Keratinocyte (primary cell): ENCODE results near the gene GPR37. TPM values are rescaled to one million over a fixed set of nuclear protein-coding genes. Genes with fewer than 3 reads are reported as not detected.
A peak's percentile ranks its signal among the peaks of the same experiment; 100 is the strongest.

Experiments
- DNase-seq: peaks from one replicate; pipeline ENCODE4 v3.0.0-alpha.2; 2011; ENCODE audit warnings: low read depth, missing footprints, low spot score
- FAIRE-seq: peaks from 2 replicates; lab custom pipeline; 2011; peaks lifted over from hg19 to GRCh38; lab: Jason Lieb, UNC
- H2AFZ ChIP-seq: 2 replicates; pipeline ENCODE4 v1.6.0; 2012; ENCODE audit warnings: low read length, control low read depth, inconsistent platforms; ENCODE audit not compliant: control insufficient read depth
- H3K27ac ChIP-seq: 2 replicates; pipeline ENCODE4 v1.5.1; 2011; ENCODE audit warnings: low read length; ENCODE audit not compliant: control insufficient read depth, insufficient read depth
- H3K27me3 ChIP-seq: 3 replicates; pipeline ENCODE4 v1.6.0; 2011; ENCODE audit warnings: low read length; ENCODE audit not compliant: control insufficient read depth, insufficient read depth; ENCODE audit errors: extremely low read depth
- H3K36me3 ChIP-seq, 2 experiments: 2 replicates in 1 of 2; 3 replicates in 1 of 2; pipeline ENCODE4 v1.5.1; 2011; ENCODE audit warnings: low read length in 2 of 2, mild to moderate bottlenecking in 1 of 2; ENCODE audit not compliant: control insufficient read depth in 2 of 2, insufficient read depth in 2 of 2; ENCODE audit errors: extremely low read depth in 1 of 2
- H3K4me1 ChIP-seq: 3 replicates; pipeline ENCODE4 v1.5.1; 2011; ENCODE audit warnings: low read length; ENCODE audit not compliant: control insufficient read depth, insufficient read depth; ENCODE audit errors: extremely low read depth
- H3K4me2 ChIP-seq: 3 replicates; pipeline ENCODE4 v1.6.0; 2011; ENCODE audit warnings: low read depth, low read length; ENCODE audit not compliant: control insufficient read depth, insufficient read depth; ENCODE audit errors: extremely low read depth
- H3K4me3 ChIP-seq, 3 experiments: fragments of 200-600 bp in 1 of 3; sonication (generic) in 1 of 3; 2 replicates in 2 of 3; 3 replicates in 1 of 3; pipeline ENCODE4 v1.5.1; 2011 to 2016; ENCODE audit warnings: low read length in 3 of 3, mild to moderate bottlenecking in 3 of 3, control low read depth in 2 of 3, inconsistent platforms in 1 of 3, low read depth in 1 of 3, mixed read lengths in 1 of 3, mixed run types in 1 of 3, moderate library complexity in 1 of 3; ENCODE audit not compliant: control insufficient read depth in 2 of 3, insufficient read depth in 2 of 3; ENCODE audit errors: extremely low read depth in 1 of 3
- H3K79me2 ChIP-seq: 2 replicates; pipeline ENCODE4 v1.6.0; 2012; ENCODE audit warnings: low read length; ENCODE audit not compliant: control insufficient read depth, insufficient read depth
- H3K9ac ChIP-seq: 3 replicates; pipeline ENCODE4 v1.6.0; 2011; ENCODE audit warnings: low read length; ENCODE audit not compliant: control insufficient read depth, insufficient read depth; ENCODE audit errors: extremely low read depth
- H3K9me1 ChIP-seq: 3 replicates; pipeline ENCODE4 v1.6.0; 2011; ENCODE audit warnings: low read length; ENCODE audit not compliant: control insufficient read depth, insufficient read depth; ENCODE audit errors: extremely low read depth
- H3K9me3 ChIP-seq: 2 replicates; pipeline ENCODE4 v1.5.1; 2012; ENCODE audit warnings: low read depth, low read length; ENCODE audit not compliant: control insufficient read depth
- H4K20me1 ChIP-seq: 3 replicates; pipeline ENCODE4 v1.6.0; 2011; ENCODE audit warnings: low read length; ENCODE audit not compliant: control insufficient read depth, insufficient read depth; ENCODE audit errors: extremely low read depth
- EZH2 ChIP-seq: IDR thresholded peaks from one replicate; pipeline ENCODE4 v1.6.1; 2012; ENCODE audit warnings: inconsistent platforms, mild to moderate bottlenecking, low read length, moderate library complexity
- dilution Hi-C: fragments of 300-500 bp; cut with MboI; formaldehyde crosslinking; loops from one replicate; pipeline ENCODE4 v1.7.0; 2020; ENCODE audit warnings: low sequenced_read_pairs; ENCODE audit not compliant: extremely low pct_ligation_motif_present
- polyA minus RNA-seq, 3 experiments: library from RNA; depleted of rRNA, polyadenylated mRNA; stranded (reverse); fragments of >200 nt; gene quantifications; 1 replicate in 1 of 3; 2 replicates in 1 of 3; 3 replicates in 1 of 3; pipeline ENCODE4 v1.2.3, GENCODE V29; 2011
- polyA plus RNA-seq, 5 experiments: library from polyadenylated mRNA; depleted of rRNA in 3 of 5; stranded (reverse) in 3 of 5; stranded (forward) in 1 of 5; unstranded in 1 of 5; fragments of >200 nt; gene quantifications; 1 replicate in 1 of 5; 2 replicates in 3 of 5; 3 replicates in 1 of 5; pipeline versions ENCODE4 v1.2.1 to v1.2.3, GENCODE V29; 2011 to 2012; ENCODE audit warnings: missing spikeins in 2 of 5, low read depth in 1 of 5, low replicate concordance in 1 of 5
- TF ChIP-seq, protein P1 (sequence below), 3 experiments: IDR thresholded peaks in 1 of 3; conservative IDR thresholded peaks in 1 of 3; optimal IDR thresholded peaks in 1 of 3; 2 replicates in 2 of 3; 3 replicates in 1 of 3; pipeline versions ENCODE3 to v1.5.1; 2011; ENCODE audit warnings: low read length in 3 of 3, mild to moderate bottlenecking in 3 of 3, moderate library complexity in 2 of 3, control low read depth in 1 of 3, inconsistent platforms in 1 of 3; ENCODE audit not compliant: insufficient read depth in 2 of 3; ENCODE audit errors: extremely low read depth in 1 of 3

GPR37 gene, protein sequence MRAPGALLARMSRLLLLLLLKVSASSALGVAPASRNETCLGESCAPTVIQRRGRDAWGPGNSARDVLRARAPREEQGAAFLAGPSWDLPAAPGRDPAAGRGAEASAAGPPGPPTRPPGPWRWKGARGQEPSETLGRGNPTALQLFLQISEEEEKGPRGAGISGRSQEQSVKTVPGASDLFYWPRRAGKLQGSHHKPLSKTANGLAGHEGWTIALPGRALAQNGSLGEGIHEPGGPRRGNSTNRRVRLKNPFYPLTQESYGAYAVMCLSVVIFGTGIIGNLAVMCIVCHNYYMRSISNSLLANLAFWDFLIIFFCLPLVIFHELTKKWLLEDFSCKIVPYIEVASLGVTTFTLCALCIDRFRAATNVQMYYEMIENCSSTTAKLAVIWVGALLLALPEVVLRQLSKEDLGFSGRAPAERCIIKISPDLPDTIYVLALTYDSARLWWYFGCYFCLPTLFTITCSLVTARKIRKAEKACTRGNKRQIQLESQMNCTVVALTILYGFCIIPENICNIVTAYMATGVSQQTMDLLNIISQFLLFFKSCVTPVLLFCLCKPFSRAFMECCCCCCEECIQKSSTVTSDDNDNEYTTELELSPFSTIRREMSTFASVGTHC
- polyA plus RNA-seq (0.28 to 0.91 TPM (median 0.58 TPM) in 3 replicates), polyA minus RNA-seq (0.93 to 1.9 TPM (median 1.7 TPM) in 3 replicates)
- 0.96 TPM for polyA plus RNA-seq (2011; ENCODE audit: low read depth)
- 0.30 and 0.35 TPM in 2 replicates for polyA plus RNA-seq (2011; cell fraction: cytosol; rRNA removed)
- 2.2 and 2.7 TPM in 2 replicates for polyA plus RNA-seq (2011; cell fraction: nucleus; rRNA removed)
- 1.3 and 1.7 TPM in 2 replicates for polyA plus RNA-seq (2012; ENCODE audit: low replicate concordance)
- 0.96 TPM for polyA minus RNA-seq (2011; cell fraction: cytosol; rRNA and poly(A)+ RNA removed)
- 3.9 and 4.9 TPM in 2 replicates for polyA minus RNA-seq (2011; cell fraction: nucleus; rRNA and poly(A)+ RNA removed)

DNA sequence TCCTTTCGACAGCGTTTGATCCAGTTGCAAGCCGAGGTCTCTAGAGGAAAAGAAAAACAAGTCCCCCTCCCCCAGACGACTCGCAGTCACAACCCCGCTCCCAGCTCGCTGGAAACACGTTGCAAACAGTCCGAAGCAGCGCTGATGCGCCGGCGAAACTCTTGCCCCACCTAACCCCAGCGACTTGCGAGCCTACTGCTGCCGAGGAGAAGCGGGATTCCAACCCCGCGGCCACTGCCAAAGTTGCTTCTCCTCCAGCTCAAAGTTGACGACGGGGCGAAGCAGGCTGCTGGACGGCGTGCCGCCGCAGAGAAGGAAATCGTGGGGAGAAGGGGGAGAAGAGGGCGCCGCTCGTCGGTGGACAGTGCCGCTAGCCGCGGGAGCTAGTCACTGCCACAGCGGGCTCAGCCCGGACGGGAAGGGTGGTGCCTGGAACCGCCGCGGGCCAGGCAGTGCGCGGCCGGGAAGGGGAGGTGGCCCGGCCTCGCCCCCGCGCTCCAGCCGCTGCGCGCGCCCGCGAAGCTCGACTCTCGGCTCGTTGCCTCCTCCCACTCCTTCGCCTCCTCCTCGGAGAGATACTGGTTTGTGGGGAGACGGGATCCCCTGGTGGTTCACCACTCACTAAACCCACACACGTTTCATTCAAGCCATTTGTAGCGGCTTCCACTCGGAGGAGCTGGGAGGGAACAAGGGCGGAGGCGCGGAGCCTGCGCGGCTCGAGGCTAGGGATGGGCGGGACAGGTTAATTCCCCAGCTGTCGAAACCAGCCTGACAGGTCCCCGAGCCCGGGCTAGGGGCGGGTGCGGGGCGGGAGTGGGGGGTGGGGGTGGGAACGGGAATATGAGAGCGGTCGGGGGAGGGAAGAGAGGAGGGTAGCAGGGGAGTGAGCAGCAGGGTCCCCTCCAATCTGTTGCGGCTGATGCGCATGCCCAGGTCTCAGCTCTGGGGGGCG is at the start of gene GPR37:
TSS of gene GPR37 (minus strand) at position 392 of the 952 bp plus-strand sequence. CDS start 816 bp downstream, outside the sequence.
- no peak for DNase-seq
- dilution Hi-C loops = loop anchor here (25.0 kb wide), 1 partner anchor 603 kb away; no protein-coding TSS in a partner anchor

More for the DNA sequence above, at the start of gene GPR37:
- Histone ChIP-seq H2AFZ (peak within 1 kb of the TSS; percentile 94), H3K27ac (no peak within 1 kb of the TSS), H3K79me2 (no peaks in the 10 kb centered on the region), H3K36me3 (no peaks in the 10 kb centered on the region), H3K4me3 (peak within 1 kb of the TSS; percentile 53 to 87 (median 73)), H3K9me1 (no peaks in the 10 kb centered on the region), H3K27me3 (peaks cover 18% of the 10 kb centered on the region), H4K20me1 (no peaks in the 10 kb centered on the region), H3K4me2 (peak within 1 kb of the TSS; percentile 94), H3K9me3 (no peaks in the 10 kb centered on the region), H3K4me1 (peaks cover 10% of the 10 kb centered on the region), H3K9ac (peak within 1 kb of the TSS; percentile 54)
- peak; percentile 72 for FAIRE-seq
- no peak for TF ChIP-seq EZH2
- TF ChIP-seq, protein P1, sequence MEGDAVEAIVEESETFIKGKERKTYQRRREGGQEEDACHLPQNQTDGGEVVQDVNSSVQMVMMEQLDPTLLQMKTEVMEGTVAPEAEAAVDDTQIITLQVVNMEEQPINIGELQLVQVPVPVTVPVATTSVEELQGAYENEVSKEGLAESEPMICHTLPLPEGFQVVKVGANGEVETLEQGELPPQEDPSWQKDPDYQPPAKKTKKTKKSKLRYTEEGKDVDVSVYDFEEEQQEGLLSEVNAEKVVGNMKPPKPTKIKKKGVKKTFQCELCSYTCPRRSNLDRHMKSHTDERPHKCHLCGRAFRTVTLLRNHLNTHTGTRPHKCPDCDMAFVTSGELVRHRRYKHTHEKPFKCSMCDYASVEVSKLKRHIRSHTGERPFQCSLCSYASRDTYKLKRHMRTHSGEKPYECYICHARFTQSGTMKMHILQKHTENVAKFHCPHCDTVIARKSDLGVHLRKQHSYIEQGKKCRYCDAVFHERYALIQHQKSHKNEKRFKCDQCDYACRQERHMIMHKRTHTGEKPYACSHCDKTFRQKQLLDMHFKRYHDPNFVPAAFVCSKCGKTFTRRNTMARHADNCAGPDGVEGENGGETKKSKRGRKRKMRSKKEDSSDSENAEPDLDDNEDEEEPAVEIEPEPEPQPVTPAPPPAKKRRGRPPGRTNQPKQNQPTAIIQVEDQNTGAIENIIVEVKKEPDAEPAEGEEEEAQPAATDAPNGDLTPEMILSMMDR (optimal IDR thresholded peaks at IDR 0.05 in 1 of 3, IDR thresholded peaks at IDR 0.05 in 1 of 3, conservative IDR thresholded peaks at IDR 0.05 in 1 of 3; ENCODE audit: extremely low read depth in 1 of 3, insufficient read depth in 2 of 3, low read length in 3 of 3) = peak; percentile 31 to 63 (median 61)
